HepG2 (cell line): ENCODE data around the gene MTCH1. TPM values are rescaled to one million over a fixed set of nuclear protein-coding genes. Genes with fewer than 3 reads are reported as not detected.

Experiments used
- ATAC-seq: fragments of 200-7000 bp; cut with Tn5 transposase; 3 replicates; pipeline ENCODE4 v1.9.1; 2020; ENCODE audit warnings: mild to moderate bottlenecking, moderate library complexity
- BruUV-seq: library from RNA; stranded (reverse); fragments of 400-500 nt; replicated peaks from 2 replicates; lab custom pipeline; 2021; lab: Mats Ljungman, UMichigan
- CTCF ChIA-PET: fragments of 300-600 bp; formaldehyde crosslinking; extraction: SDS; loops from one replicate; lab custom pipeline; 2021; ENCODE audit warnings: low total read pairs, inconsistent platforms, low intra/inter-chr PET ratio; lab: Yijun Ruan, JAX
- POLR2A ChIA-PET: fragments of 350-600 bp; sonication (Branson Sonifier 250); formaldehyde crosslinking; loops from one replicate; lab custom pipeline; 2020; ENCODE audit warnings: antibody characterized with exemption, inconsistent platforms; lab: Yijun Ruan, JAX
- DNase-seq: peaks from one replicate; pipeline ENCODE4 v3.0.0-alpha.2; 2015; ENCODE audit warnings: low spot score
- FAIRE-seq: peaks from 3 replicates; lab custom pipeline; 2011; peaks lifted over from hg19 to GRCh38; lab: Jason Lieb, UNC
- H2AFZ ChIP-seq: one replicate; pipeline ENCODE4 v1.6.1; 2011; ENCODE audit warnings: low read length, inconsistent platforms
- H3K27ac ChIP-seq: fragments of 300-600 bp; 3 replicates; pipeline ENCODE4 v1.8.0; 2011; ENCODE audit warnings: mixed run types, mild to moderate bottlenecking, mixed read lengths, low read length, inconsistent platforms; ENCODE audit not compliant: insufficient read depth; ENCODE audit errors: extremely low read length
- H3K27me3 ChIP-seq, 2 experiments: fragments of 200-600 bp in 1 of 2; 2 replicates in 1 of 2; 3 replicates in 1 of 2; pipeline versions ENCODE4 v1.6.0 to v1.8.0; 2011; ENCODE audit warnings: low read length in 2 of 2, mild to moderate bottlenecking in 2 of 2, moderate library complexity in 2 of 2, inconsistent platforms in 1 of 2; ENCODE audit not compliant: insufficient read depth in 2 of 2, control insufficient read depth in 1 of 2
- H3K36me3 ChIP-seq, 2 experiments: fragments of 200-600 bp in 1 of 2; replicated peaks in 1 of 2; 2 replicates in 1 of 2; 3 replicates in 1 of 2; pipeline versions ENCODE4 v1.5.1 to v1.8.0; 2011; ENCODE audit warnings: low read length in 2 of 2, inconsistent platforms in 1 of 2; ENCODE audit not compliant: insufficient read depth in 2 of 2, control insufficient read depth in 1 of 2
- H3K4me1 ChIP-seq: 2 replicates; pipeline ENCODE4 v1.5.1; 2012; ENCODE audit warnings: low read length, inconsistent platforms; ENCODE audit not compliant: insufficient read depth
- H3K4me2 ChIP-seq: 2 replicates; pipeline ENCODE4 v1.6.0; 2011; ENCODE audit warnings: low read depth, low read length, inconsistent platforms
- H3K4me3 ChIP-seq, 3 experiments: fragments of 200-600 bp in 1 of 3; sonication (generic), shearing (Covaris generic) in 1 of 3; replicated peaks in 1 of 3; 2 replicates each; pipeline ENCODE4 v1.5.1; 2011 to 2016; ENCODE audit warnings: low read length in 3 of 3, inconsistent platforms in 2 of 3, low read depth in 2 of 3, mild to moderate bottlenecking in 2 of 3, control low read depth in 1 of 3, mixed read lengths in 1 of 3; ENCODE audit not compliant: insufficient read depth in 1 of 3
- H3K79me2 ChIP-seq: one replicate; pipeline ENCODE4 v1.6.1; 2011; ENCODE audit warnings: low read length, inconsistent platforms; ENCODE audit not compliant: insufficient read depth
- H3K9ac ChIP-seq: 2 replicates; pipeline ENCODE4 v1.6.0; 2011; ENCODE audit warnings: mild to moderate bottlenecking, low read depth, low read length, inconsistent platforms; ENCODE audit not compliant: insufficient read depth
- H3K9me3 ChIP-seq: 2 replicates; pipeline ENCODE4 v1.5.1; 2012; ENCODE audit warnings: mild to moderate bottlenecking, low read length
- H4K20me1 ChIP-seq: 2 replicates; pipeline ENCODE4 v1.6.0; 2011; ENCODE audit warnings: inconsistent platforms, mild to moderate bottlenecking, low read length, moderate library complexity; ENCODE audit not compliant: insufficient read depth
- HNF4G ChIP-seq, 2 experiments: sonication (generic) in 1 of 2; formaldehyde crosslinking in 1 of 2; IDR thresholded peaks; 2 replicates each; pipeline versions ENCODE4 v1.4.0 to v1.6.1; 2011 to 2020; ENCODE audit warnings: borderline replicate concordance in 2 of 2, low read depth in 2 of 2, mild to moderate bottlenecking in 2 of 2, low read length in 1 of 2, missing genetic modification reagents in 1 of 2, moderate library complexity in 1 of 2
- HOXA5 ChIP-seq: sonication (generic); formaldehyde crosslinking; IDR thresholded peaks from 2 replicates; pipeline ENCODE4 v1.4.0; 2020; ENCODE audit warnings: missing genetic modification reagents
- NFE2 ChIP-seq: sonication (generic); formaldehyde crosslinking; IDR thresholded peaks from 2 replicates; pipeline ENCODE4 v1.4.0; 2020; ENCODE audit warnings: missing genetic modification reagents
- NFYC ChIP-seq: IDR thresholded peaks from 2 replicates; pipeline ENCODE4 v1.6.1; 2016; ENCODE audit warnings: missing genetic modification reagents, missing compliant biosample characterization
- SMAD1 ChIP-seq: sonication (generic); formaldehyde crosslinking; IDR thresholded peaks from 2 replicates; pipeline ENCODE4 v1.4.0; 2020; ENCODE audit warnings: missing genetic modification reagents, low read depth, mild to moderate bottlenecking, borderline replicate concordance
- WGBS: methylation state at CpG from one replicate; pipeline ENCODE4 v1.1.6; 2017; ENCODE audit warnings: low lambda C conversion rate; 5-methylcytosine and 5-hydroxymethylcytosine counted together
- in situ Hi-C: cut with HindIII; loops from 2 replicates; pipeline ENCODE4 v1.10.0; 2017; ENCODE audit warnings: low pct_unique_long_range_greater_than_20kb; ENCODE audit not compliant: extremely low pct_ligation_motif_present
- intact Hi-C: fragments of 100-400 bp; cut with micrococcal nuclease; formaldehyde crosslinking; loops from one replicate; pipeline ENCODE4 v1.10.0; 2022; ENCODE audit not compliant: unreplicated experiment
- polyA plus RNA-seq, 8 experiments: library from polyadenylated mRNA; depleted of rRNA in 3 of 8; stranded (reverse) in 7 of 8; unstranded in 1 of 8; fragments of >200 nt; fragmentation: Illumina TruSeq in 4 of 8; extraction: Trizol in 4 of 8; gene quantifications; 2 replicates each; pipeline versions ENCODE4 v1.2.1 to v1.2.3, GENCODE V29; 2011 to 2016; ENCODE audit warnings: low read depth in 4 of 8, missing spikeins in 1 of 8, mixed read lengths in 1 of 8; ENCODE audit not compliant: insufficient read depth in 1 of 8
- total RNA-seq, 5 experiments: library from RNA; depleted of rRNA; stranded (reverse); fragments of >200 nt; fragmentation: Illumina TruSeq; extraction: Trizol; gene quantifications; 2 replicates each; pipeline ENCODE4 v1.2.3, GENCODE V29; 2016; ENCODE audit warnings: low read depth in 1 of 5
- TF ChIP-seq, protein P1 (sequence below): sonication (generic); formaldehyde crosslinking; conservative IDR thresholded peaks from 2 replicates; pipeline ENCODE4 v1.4.0; 2020; ENCODE audit warnings: missing genetic modification reagents
- TF ChIP-seq, protein P2 (sequence below): sonication (generic); formaldehyde crosslinking; IDR thresholded peaks from 2 replicates; pipeline ENCODE4 v1.9.0; 2021; ENCODE audit warnings: missing genetic modification reagents, borderline replicate concordance
- TF ChIP-seq, protein P3 (sequence below): sonication (generic); formaldehyde crosslinking; IDR thresholded peaks from 2 replicates; pipeline ENCODE4 v1.4.0; 2020; ENCODE audit warnings: low read depth, missing genetic modification reagents
- TF ChIP-seq, protein P4 (sequence below): sonication (generic); formaldehyde crosslinking; IDR thresholded peaks from 2 replicates; pipeline ENCODE4 v1.8.1; 2022; ENCODE audit warnings: low read depth, mild to moderate bottlenecking, missing genetic modification reagents
- TF ChIP-seq, protein P5 (sequence below): sonication (generic); formaldehyde crosslinking; IDR thresholded peaks from 2 replicates; pipeline ENCODE4 v1.5.0; 2020; ENCODE audit warnings: missing genetic modification reagents

The MTCH1 gene
- total and polyA plus RNA-seq, 2 of the 13 experiments (the other 11 are each of a cell fraction or from before 2014, with no cell fraction given), result 86.2 to 144 TPM

DNA sequence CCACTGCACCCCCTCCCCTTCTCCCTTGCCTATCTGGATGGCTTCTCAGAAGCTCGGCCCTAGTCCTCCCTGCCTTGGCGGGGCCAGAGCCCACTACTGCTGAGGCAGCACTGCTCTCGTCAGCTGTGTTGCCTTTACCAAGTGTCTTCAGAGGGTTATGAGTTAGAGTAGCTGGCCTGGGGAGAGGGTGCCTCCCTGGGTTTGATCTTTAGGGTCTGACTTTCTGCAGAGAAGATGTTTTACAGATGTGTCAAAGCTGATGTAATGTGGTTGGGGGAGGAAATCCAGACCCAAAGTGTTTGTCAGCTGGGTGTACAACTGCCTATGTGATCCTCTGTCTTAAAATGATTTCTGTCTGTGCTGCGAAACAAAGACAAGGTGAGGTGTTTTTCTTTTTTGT, 61.9 kb downstream of the MTCH1 start (continued):
- TF ChIP-seq, protein P1, sequence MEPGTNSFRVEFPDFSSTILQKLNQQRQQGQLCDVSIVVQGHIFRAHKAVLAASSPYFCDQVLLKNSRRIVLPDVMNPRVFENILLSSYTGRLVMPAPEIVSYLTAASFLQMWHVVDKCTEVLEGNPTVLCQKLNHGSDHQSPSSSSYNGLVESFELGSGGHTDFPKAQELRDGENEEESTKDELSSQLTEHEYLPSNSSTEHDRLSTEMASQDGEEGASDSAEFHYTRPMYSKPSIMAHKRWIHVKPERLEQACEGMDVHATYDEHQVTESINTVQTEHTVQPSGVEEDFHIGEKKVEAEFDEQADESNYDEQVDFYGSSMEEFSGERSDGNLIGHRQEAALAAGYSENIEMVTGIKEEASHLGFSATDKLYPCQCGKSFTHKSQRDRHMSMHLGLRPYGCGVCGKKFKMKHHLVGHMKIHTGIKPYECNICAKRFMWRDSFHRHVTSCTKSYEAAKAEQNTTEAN, result no peak
- no peak for TF ChIP-seq NFE2 (CRISPR knock-in tag)
- TF ChIP-seq, protein P2, sequence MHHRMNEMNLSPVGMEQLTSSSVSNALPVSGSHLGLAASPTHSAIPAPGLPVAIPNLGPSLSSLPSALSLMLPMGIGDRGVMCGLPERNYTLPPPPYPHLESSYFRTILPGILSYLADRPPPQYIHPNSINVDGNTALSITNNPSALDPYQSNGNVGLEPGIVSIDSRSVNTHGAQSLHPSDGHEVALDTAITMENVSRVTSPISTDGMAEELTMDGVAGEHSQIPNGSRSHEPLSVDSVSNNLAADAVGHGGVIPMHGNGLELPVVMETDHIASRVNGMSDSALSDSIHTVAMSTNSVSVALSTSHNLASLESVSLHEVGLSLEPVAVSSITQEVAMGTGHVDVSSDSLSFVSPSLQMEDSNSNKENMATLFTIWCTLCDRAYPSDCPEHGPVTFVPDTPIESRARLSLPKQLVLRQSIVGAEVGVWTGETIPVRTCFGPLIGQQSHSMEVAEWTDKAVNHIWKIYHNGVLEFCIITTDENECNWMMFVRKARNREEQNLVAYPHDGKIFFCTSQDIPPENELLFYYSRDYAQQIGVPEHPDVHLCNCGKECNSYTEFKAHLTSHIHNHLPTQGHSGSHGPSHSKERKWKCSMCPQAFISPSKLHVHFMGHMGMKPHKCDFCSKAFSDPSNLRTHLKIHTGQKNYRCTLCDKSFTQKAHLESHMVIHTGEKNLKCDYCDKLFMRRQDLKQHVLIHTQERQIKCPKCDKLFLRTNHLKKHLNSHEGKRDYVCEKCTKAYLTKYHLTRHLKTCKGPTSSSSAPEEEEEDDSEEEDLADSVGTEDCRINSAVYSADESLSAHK, result no peak

DNA sequence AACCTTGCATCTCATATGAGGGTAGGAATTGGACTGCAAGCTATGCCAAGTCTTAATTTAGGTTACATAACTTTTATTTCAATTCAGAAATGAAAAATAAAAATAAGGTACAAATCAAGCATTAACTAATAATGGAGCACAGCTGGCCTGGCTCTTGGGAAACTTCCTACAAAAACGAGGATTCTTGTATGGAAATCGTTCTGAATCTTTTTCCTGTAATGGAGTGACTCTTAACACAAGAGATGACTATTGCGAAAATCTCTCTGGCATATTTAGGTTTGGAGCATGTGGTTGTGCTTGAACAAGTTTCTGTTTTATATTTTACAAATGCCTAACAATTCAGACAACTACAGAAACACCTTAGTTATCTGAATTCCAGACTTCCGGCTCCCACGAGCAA, 65.5 kb downstream of the MTCH1 start:
- no TSS peak for BruUV-seq
- no peak overlapping the region for H3K27ac ChIP-seq
- no peaks in the 10 kb centered on the region for H3K9me3 ChIP-seq
- ChIA-PET CTCF (no interaction called here), POLR2A (no interaction called here)
- no peak overlapping the region for H3K4me2 ChIP-seq
- peaks cover 5 to 40% of the 10 kb centered on the region in 2 experiments; a peak in 4 of 5 replicates for H3K36me3 ChIP-seq
- no peak overlapping the region for H2AFZ ChIP-seq
- no peak for FAIRE-seq
- 88% methylated on average over 5 of the region's 5 CpGs for WGBS
- no peak overlapping the region for H3K4me3 ChIP-seq
- no peak for DNase-seq
- H3K4me1 ChIP-seq, result no peaks in the 10 kb centered on the region
- no peaks in the 10 kb centered on the region for H3K27me3 ChIP-seq
- no peak for ATAC-seq
- TF ChIP-seq SMAD1 (no peak), HNF4G (IDR thresholded peaks at IDR 0.05; ENCODE audit: borderline replicate concordance, low read depth, low read length) (no peak), HNF4G (CRISPR knock-in tag; IDR thresholded peaks at IDR 0.05; ENCODE audit: borderline replicate concordance, low read depth) (no peak), NFYC (CRISPR knock-in tag) (no peak), HOXA5 (CRISPR knock-in tag) (no peak)
- TF ChIP-seq, protein P3, sequence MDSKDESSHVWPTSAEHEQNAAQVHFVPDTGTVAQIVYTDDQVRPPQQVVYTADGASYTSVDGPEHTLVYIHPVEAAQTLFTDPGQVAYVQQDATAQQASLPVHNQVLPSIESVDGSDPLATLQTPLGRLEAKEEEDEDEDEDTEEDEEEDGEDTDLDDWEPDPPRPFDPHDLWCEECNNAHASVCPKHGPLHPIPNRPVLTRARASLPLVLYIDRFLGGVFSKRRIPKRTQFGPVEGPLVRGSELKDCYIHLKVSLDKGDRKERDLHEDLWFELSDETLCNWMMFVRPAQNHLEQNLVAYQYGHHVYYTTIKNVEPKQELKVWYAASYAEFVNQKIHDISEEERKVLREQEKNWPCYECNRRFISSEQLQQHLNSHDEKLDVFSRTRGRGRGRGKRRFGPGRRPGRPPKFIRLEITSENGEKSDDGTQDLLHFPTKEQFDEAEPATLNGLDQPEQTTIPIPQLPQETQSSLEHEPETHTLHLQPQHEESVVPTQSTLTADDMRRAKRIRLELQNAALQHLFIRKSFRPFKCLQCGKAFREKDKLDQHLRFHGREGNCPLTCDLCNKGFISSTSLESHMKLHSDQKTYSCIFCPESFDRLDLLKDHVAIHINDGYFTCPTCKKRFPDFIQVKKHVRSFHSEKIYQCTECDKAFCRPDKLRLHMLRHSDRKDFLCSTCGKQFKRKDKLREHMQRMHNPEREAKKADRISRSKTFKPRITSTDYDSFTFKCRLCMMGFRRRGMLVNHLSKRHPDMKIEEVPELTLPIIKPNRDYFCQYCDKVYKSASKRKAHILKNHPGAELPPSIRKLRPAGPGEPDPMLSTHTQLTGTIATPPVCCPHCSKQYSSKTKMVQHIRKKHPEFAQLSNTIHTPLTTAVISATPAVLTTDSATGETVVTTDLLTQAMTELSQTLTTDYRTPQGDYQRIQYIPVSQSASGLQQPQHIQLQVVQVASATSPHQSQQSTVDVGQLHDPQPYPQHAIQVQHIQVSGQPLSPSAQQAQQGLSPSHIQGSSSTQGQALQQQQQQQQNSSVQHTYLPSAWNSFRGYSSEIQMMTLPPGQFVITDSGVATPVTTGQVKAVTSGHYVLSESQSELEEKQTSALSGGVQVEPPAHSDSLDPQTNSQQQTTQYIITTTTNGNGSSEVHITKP (CRISPR knock-in tag), result no peak
- TF ChIP-seq, protein P4, sequence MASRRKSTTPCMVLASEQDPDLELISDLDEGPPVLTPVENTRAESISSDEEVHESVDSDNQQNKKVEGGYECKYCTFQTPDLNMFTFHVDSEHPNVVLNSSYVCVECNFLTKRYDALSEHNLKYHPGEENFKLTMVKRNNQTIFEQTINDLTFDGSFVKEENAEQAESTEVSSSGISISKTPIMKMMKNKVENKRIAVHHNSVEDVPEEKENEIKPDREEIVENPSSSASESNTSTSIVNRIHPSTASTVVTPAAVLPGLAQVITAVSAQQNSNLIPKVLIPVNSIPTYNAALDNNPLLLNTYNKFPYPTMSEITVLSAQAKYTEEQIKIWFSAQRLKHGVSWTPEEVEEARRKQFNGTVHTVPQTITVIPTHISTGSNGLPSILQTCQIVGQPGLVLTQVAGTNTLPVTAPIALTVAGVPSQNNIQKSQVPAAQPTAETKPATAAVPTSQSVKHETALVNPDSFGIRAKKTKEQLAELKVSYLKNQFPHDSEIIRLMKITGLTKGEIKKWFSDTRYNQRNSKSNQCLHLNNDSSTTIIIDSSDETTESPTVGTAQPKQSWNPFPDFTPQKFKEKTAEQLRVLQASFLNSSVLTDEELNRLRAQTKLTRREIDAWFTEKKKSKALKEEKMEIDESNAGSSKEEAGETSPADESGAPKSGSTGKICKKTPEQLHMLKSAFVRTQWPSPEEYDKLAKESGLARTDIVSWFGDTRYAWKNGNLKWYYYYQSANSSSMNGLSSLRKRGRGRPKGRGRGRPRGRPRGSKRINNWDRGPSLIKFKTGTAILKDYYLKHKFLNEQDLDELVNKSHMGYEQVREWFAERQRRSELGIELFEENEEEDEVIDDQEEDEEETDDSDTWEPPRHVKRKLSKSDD, result no peak
- TF ChIP-seq, protein P5, sequence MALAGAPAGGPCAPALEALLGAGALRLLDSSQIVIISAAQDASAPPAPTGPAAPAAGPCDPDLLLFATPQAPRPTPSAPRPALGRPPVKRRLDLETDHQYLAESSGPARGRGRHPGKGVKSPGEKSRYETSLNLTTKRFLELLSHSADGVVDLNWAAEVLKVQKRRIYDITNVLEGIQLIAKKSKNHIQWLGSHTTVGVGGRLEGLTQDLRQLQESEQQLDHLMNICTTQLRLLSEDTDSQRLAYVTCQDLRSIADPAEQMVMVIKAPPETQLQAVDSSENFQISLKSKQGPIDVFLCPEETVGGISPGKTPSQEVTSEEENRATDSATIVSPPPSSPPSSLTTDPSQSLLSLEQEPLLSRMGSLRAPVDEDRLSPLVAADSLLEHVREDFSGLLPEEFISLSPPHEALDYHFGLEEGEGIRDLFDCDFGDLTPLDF (CRISPR knock-in tag), result no peak
- no peaks in the 10 kb centered on the region for H3K79me2 ChIP-seq
- intact Hi-C loops, result no loop called here
- H4K20me1 ChIP-seq, result no peaks in the 10 kb centered on the region
- in situ Hi-C loops, result no loop called here
- no peak overlapping the region for H3K9ac ChIP-seq
